ENCODE data around the gene SHC3. TPM values are rescaled to one million over a fixed set of nuclear protein-coding genes. Genes with fewer than 3 reads are reported as not detected.

SHC3 gene
- total RNA-seq, 2 experiments from 2014 or later, result not detected

DNA sequence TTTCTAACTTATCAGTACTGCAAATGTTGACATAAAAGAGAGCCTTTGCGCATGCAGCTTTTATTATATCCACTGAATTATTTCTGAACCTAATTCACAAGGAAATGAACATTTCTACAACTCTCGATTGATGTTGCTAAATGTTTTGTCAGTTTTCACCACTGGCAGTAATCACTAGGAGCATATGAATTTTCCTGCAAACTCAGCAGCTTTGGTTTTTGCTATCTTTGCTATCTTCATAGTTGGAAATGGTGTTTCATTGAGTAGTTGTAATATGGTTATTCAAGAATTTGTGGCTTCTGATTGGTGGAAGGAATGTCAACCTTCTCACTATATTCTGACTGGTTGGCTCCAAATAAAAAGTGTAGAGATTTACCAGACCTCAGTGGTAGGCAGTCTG lies 8.9 kb upstream of the SHC3 start:
- DNase-seq, result no peak
- no peak overlapping the region for H3K4me3 ChIP-seq (ENCODE audit: low read length)
- Mint-ChIP-seq H3K27me3 (peaks cover 50% of the 10 kb centered on the region), H3K27ac (no peak overlapping the region), H3K4me3 (no peak overlapping the region), H3K9me3 (peaks cover under 1% of the 10 kb centered on the region), H3K4me1 (ENCODE audit: low read depth) (no peaks in the 10 kb centered on the region), H3K36me3 (ENCODE audit: low read depth) (no peaks in the 10 kb centered on the region)
- ChIA-PET CTCF (no interaction called here), POLR2A (no interaction called here)
- H3K27me3 ChIP-seq (ENCODE audit: control insufficient read depth in 1 of 2, insufficient read depth in 2 of 2, low read length in 2 of 2), result peaks cover 4 to 13% of the 10 kb centered on the region in 2 experiments
- H3K9me3 ChIP-seq (ENCODE audit: control insufficient read depth in 1 of 2, insufficient read depth in 1 of 2, low read length in 2 of 2), result peaks cover 4 to 7% of the 10 kb centered on the region in 2 experiments
- TF ChIP-seq CTCF (IDR thresholded peaks at IDR 0.05), result no peak
- no peak for ATAC-seq (ENCODE audit: poor library complexity)
- no peak overlapping the region for H3K27ac ChIP-seq (ENCODE audit: low read depth in 1 of 2, low read length in 2 of 2)
- intact Hi-C loops (cut with DNase I, micrococcal nuclease), result no loop called here
- no peaks in the 10 kb centered on the region for H3K4me1 ChIP-seq (ENCODE audit: insufficient read depth, low read length)
- H3K36me3 ChIP-seq (ENCODE audit: insufficient read depth, low read length), result no peaks in the 10 kb centered on the region

GRCh38 chr9:89186960-89187359 lies 8.3 kb upstream of the SHC3 start:
- intact Hi-C loops (cut with DNase I, micrococcal nuclease), result no loop called here
- no peak for TF ChIP-seq CTCF (IDR thresholded peaks at IDR 0.05)
- peaks cover 0 to 7% of the 10 kb centered on the region in 2 experiments for H3K9me3 ChIP-seq (ENCODE audit: control insufficient read depth in 1 of 2, insufficient read depth in 1 of 2, low read length in 2 of 2)
- H3K36me3 ChIP-seq (ENCODE audit: insufficient read depth, low read length), result no peaks in the 10 kb centered on the region
- H3K27me3 ChIP-seq (ENCODE audit: control insufficient read depth in 1 of 2, insufficient read depth in 2 of 2, low read length in 2 of 2), result peaks cover 4 to 13% of the 10 kb centered on the region in 2 experiments
- CTCF ChIA-PET, result no interaction called here
- H3K4me3 ChIP-seq (ENCODE audit: low read length), result no peak overlapping the region
- ATAC-seq (ENCODE audit: poor library complexity) (no peak), DNase-seq (no peak)
- H3K4me1 ChIP-seq (ENCODE audit: insufficient read depth, low read length), result no peaks in the 10 kb centered on the region
- no peak overlapping the region for H3K4me3 Mint-ChIP-seq
- no peaks in the 10 kb centered on the region for H3K36me3 Mint-ChIP-seq (ENCODE audit: low read depth)
- no peaks in the 10 kb centered on the region for H3K9me3 Mint-ChIP-seq
- no peaks in the 10 kb centered on the region for H3K4me1 Mint-ChIP-seq (ENCODE audit: low read depth)
- POLR2A ChIA-PET, result no interaction called here
- H3K27ac ChIP-seq (ENCODE audit: low read depth in 1 of 2, low read length in 2 of 2), result no peak overlapping the region
- H3K27ac Mint-ChIP-seq, result no peak overlapping the region
- peaks cover 50% of the 10 kb centered on the region for H3K27me3 Mint-ChIP-seq

GRCh38 chr9:89185980-89186379 lies 7.4 kb upstream of the SHC3 start:
- Histone ChIP-seq H3K27ac (ENCODE audit: low read depth in 1 of 2, low read length in 2 of 2) (no peak overlapping the region), H3K4me3 (ENCODE audit: low read length) (no peak overlapping the region), H3K36me3 (ENCODE audit: insufficient read depth, low read length) (no peaks in the 10 kb centered on the region), H3K27me3 (ENCODE audit: control insufficient read depth in 1 of 2, insufficient read depth in 2 of 2, low read length in 2 of 2) (peaks cover 10 to 17% of the 10 kb centered on the region in 2 experiments), H3K9me3 (ENCODE audit: control insufficient read depth in 1 of 2, insufficient read depth in 1 of 2, low read length in 2 of 2) (peaks cover 0 to 7% of the 10 kb centered on the region in 2 experiments), H3K4me1 (ENCODE audit: insufficient read depth, low read length) (no peaks in the 10 kb centered on the region)
- Mint-ChIP-seq H3K36me3 (ENCODE audit: low read depth) (no peaks in the 10 kb centered on the region), H3K27ac (no peak overlapping the region), H3K4me3 (no peak overlapping the region), H3K9me3 (no peaks in the 10 kb centered on the region), H3K27me3 (peaks cover 45% of the 10 kb centered on the region), H3K4me1 (ENCODE audit: low read depth) (no peaks in the 10 kb centered on the region)
- no peak for ATAC-seq (ENCODE audit: poor library complexity)
- no peak for DNase-seq
- CTCF ChIA-PET, result no interaction called here
- POLR2A ChIA-PET, result no interaction called here
- TF ChIP-seq CTCF (IDR thresholded peaks at IDR 0.05), result no peak
- intact Hi-C loops (cut with DNase I, micrococcal nuclease), result no loop called here

Data from CD4-positive, alpha-beta T cell (primary cell).